Measurements from ENCODE around the gene LAMP5. TPM values are rescaled to one million over a fixed set of nuclear protein-coding genes. Genes with fewer than 3 reads are reported as not detected.

Gene LAMP5
- total RNA-seq, 4 donors from 2014 or later, result not detected

GRCh38 chr20:9490631-9491030 is 23.8 kb upstream of the LAMP5 start:
- ATAC-seq (no peak), DNase-seq (no peak)
- intact Hi-C loops (cut with DNase I; ENCODE audit: low total_unique reads), result loop anchor here (1.0 kb wide), 1 partner anchor 17 kb away; no protein-coding TSS in a partner anchor
- Histone ChIP-seq H3K9me3 (no peaks in the 10 kb centered on the region), H3K4me3 (no peak overlapping the region), H3K36me3 (no peaks in the 10 kb centered on the region), H3K27ac (no peak overlapping the region), H3K4me1 (no peaks in the 10 kb centered on the region), H3K27me3 (no peaks in the 10 kb centered on the region)
- TF ChIP-seq CTCF (IDR thresholded peaks at IDR 0.05 in 4 of 5, conservative IDR thresholded peaks at IDR 0.05 in 1 of 5) (no peak), POLR2A (IDR thresholded peaks at IDR 0.05) (no peak)
- in situ Hi-C loops (cut with MboI; ENCODE audit: low sequenced_read_pairs in 4 of 4), result no loop called here

- no peak for TF ChIP-seq POLR2A (IDR thresholded peaks at IDR 0.05)
- TF ChIP-seq CTCF (IDR thresholded peaks at IDR 0.05 in 4 of 5, conservative IDR thresholded peaks at IDR 0.05 in 1 of 5), result no peak
- in situ Hi-C loops (cut with MboI; ENCODE audit: low sequenced_read_pairs in 4 of 4), result no loop called here
Measured at GRCh38 chr20:9491324-9491723, 23.1 kb upstream of the LAMP5 start.

GRCh38 chr20:9492067-9492466 is 22.3 kb upstream of the LAMP5 start:
- no peaks in the 10 kb centered on the region for H3K27me3 ChIP-seq
- intact Hi-C loops (cut with DNase I; ENCODE audit: low total_unique reads), result no loop called here
- no peak overlapping the region for H3K27ac ChIP-seq
- ATAC-seq (no peak), DNase-seq (no peak)
- in situ Hi-C loops (cut with MboI; ENCODE audit: low sequenced_read_pairs in 4 of 4), result no loop called here
- TF ChIP-seq CTCF (IDR thresholded peaks at IDR 0.05 in 4 of 5, conservative IDR thresholded peaks at IDR 0.05 in 1 of 5), result no peak
- TF ChIP-seq POLR2A (IDR thresholded peaks at IDR 0.05), result no peak
- no peaks in the 10 kb centered on the region for H3K4me1 ChIP-seq
- H3K4me3 ChIP-seq, result no peak overlapping the region
- no peaks in the 10 kb centered on the region for H3K9me3 ChIP-seq
- H3K36me3 ChIP-seq, result no peaks in the 10 kb centered on the region

More at GRCh38 chr20:9491324-9491723, 23.1 kb upstream of the LAMP5 start:
- intact Hi-C loops (cut with DNase I; ENCODE audit: low total_unique reads), result loop anchor here (1.0 kb wide), 1 partner anchor 18 kb away; no protein-coding TSS in a partner anchor
- Histone ChIP-seq H3K9me3 (no peaks in the 10 kb centered on the region), H3K4me3 (no peak overlapping the region), H3K4me1 (no peaks in the 10 kb centered on the region), H3K27ac (no peak overlapping the region), H3K27me3 (no peaks in the 10 kb centered on the region), H3K36me3 (no peaks in the 10 kb centered on the region)
- DNase-seq, result no peak
- ATAC-seq, result no peak

- Histone ChIP-seq H3K27me3 (no peaks in the 10 kb centered on the region), H3K4me3 (no peak overlapping the region), H3K4me1 (no peaks in the 10 kb centered on the region), H3K9me3 (no peaks in the 10 kb centered on the region), H3K27ac (no peak overlapping the region), H3K36me3 (no peaks in the 10 kb centered on the region)
- ATAC-seq, result no peak
- DNase-seq, result no peak
- in situ Hi-C loops (cut with MboI; ENCODE audit: low sequenced_read_pairs in 4 of 4) (no loop called here), intact Hi-C loops (cut with DNase I; ENCODE audit: low total_unique reads) (no loop called here)
- TF ChIP-seq POLR2A (IDR thresholded peaks at IDR 0.05) (no peak), CTCF (IDR thresholded peaks at IDR 0.05 in 4 of 5, conservative IDR thresholded peaks at IDR 0.05 in 1 of 5) (no peak)
Measured at GRCh38 chr20:9493803-9494202, 20.6 kb upstream of the LAMP5 start.

- TF ChIP-seq CTCF (IDR thresholded peaks at IDR 0.05 in 4 of 5, conservative IDR thresholded peaks at IDR 0.05 in 1 of 5), result no peak
- TF ChIP-seq POLR2A (IDR thresholded peaks at IDR 0.05), result no peak
- H3K27me3 ChIP-seq, result no peaks in the 10 kb centered on the region
- no peaks in the 10 kb centered on the region for H3K36me3 ChIP-seq
- intact Hi-C loops (cut with DNase I; ENCODE audit: low total_unique reads), result no loop called here
- H3K9me3 ChIP-seq, result no peaks in the 10 kb centered on the region
- H3K4me1 ChIP-seq, result no peaks in the 10 kb centered on the region
- ATAC-seq (no peak), DNase-seq (no peak)
- H3K4me3 ChIP-seq, result no peak overlapping the region
- in situ Hi-C loops (cut with MboI; ENCODE audit: low sequenced_read_pairs in 4 of 4), result no loop called here
- H3K27ac ChIP-seq, result no peak overlapping the region
Measured at GRCh38 chr20:9495701-9496100, 18.7 kb upstream of the LAMP5 start.
